ENCODE measurements around the gene LPP. TPM values are rescaled to one million over a fixed set of nuclear protein-coding genes. Genes with fewer than 3 reads are reported as not detected.

LPP gene
- total and polyA plus RNA-seq, 2 of the 4 experiments (the other 2 are of a cell fraction), result 16.0 to 130 TPM

GRCh38 chr3:188690064-188690463 lies 536.1 kb downstream of the LPP start:
- Histone ChIP-seq H3K9me1 (ENCODE audit: insufficient read depth, low read length) (peaks cover 5% of the 10 kb centered on the region), H3K9me3 (ENCODE audit: control insufficient read depth, insufficient read depth, low read length) (no peaks in the 10 kb centered on the region), H3K4me2 (ENCODE audit: low read depth, low read length) (no peak overlapping the region), H2AK9ac (replicated peaks; ENCODE audit: low read depth, low read length, poor library complexity) (no peak overlapping the region), H2BK5ac (ENCODE audit: low read depth, low read length, poor library complexity, severe bottlenecking) (no peak overlapping the region), H3K4me1 (ENCODE audit: control insufficient read depth, insufficient read depth, low read length) (peaks cover 6% of the 10 kb centered on the region), H3K4ac (ENCODE audit: low read depth, low read length) (no peak overlapping the region), H3K9ac (ENCODE audit: low read depth, low read length) (no peak overlapping the region), H3K27me3 (ENCODE audit: control insufficient read depth, insufficient read depth, low read length) (no peaks in the 10 kb centered on the region), H2AK5ac (ENCODE audit: low read depth, low read length) (no peak overlapping the region), H4K20me1 (ENCODE audit: insufficient read depth, low read length) (peaks cover 17% of the 10 kb centered on the region; the same call in 1 of the 2 replicates), H3K27ac (ENCODE audit: insufficient read depth, low read length) (no peak overlapping the region), H3K23ac (ENCODE audit: low read depth, low read length) (no peak overlapping the region), H2BK15ac (ENCODE audit: low read depth, low read length) (no peak overlapping the region), H2BK120ac (ENCODE audit: low read depth, low read length) (no peak overlapping the region), H3K14ac (replicated peaks; ENCODE audit: low read depth, low read length) (no peak overlapping the region), H3K36me3 (ENCODE audit: control insufficient read depth, insufficient read depth, low read length) (no peaks in the 10 kb centered on the region), H2AFZ (replicated peaks; ENCODE audit: low read length, poor library complexity) (no peak overlapping the region), H3K56ac (ENCODE audit: extremely low read depth, insufficient read depth, low read length) (no peak overlapping the region), H3K18ac (ENCODE audit: low read depth, low read length) (no peak overlapping the region), H4K91ac (ENCODE audit: insufficient read depth, low read depth, low read length) (no peak overlapping the region), H4K8ac (ENCODE audit: low read depth in 2 of 2, low read length in 2 of 2) (no peak overlapping the region), H2BK20ac (ENCODE audit: low read depth, low read length) (no peak overlapping the region), H4K5ac (ENCODE audit: low read depth, low read length) (no peak overlapping the region), H3K79me1 (ENCODE audit: low read depth in 1 of 2, low read length in 2 of 2) (peaks cover 47 to 68% of the 10 kb centered on the region in 2 experiments), H3K4me3 (ENCODE audit: insufficient read depth, low read depth, low read length) (no peak overlapping the region)
- DNase-seq, result no peak
- in situ Hi-C loops (cut with MboI; ENCODE audit: low sequenced_read_pairs) (loop anchor here (25.0 kb wide), 1 partner anchor 953 kb away; the partner anchor contains the start of gene BCL6), dilution Hi-C loops (cut with HindIII; ENCODE audit: low sequenced_read_pairs, unreplicated experiment) (no loop called here), intact Hi-C loops (cut with micrococcal nuclease) (no loop called here)
- 100% methylated on average over 2 of the region's 5 CpGs; no CpG with 5 or more reads in 1 of the 2 experiments for WGBS, 2 experiments (ENCODE audit: extremely low coverage in 2 of 2, insufficient read length in 1 of 2)
- ATAC-seq (ENCODE audit: low read depth), result no peak
- ChIA-PET POLR2A (ENCODE audit: unreplicated experiment) (no interaction called here), CTCF (no interaction called here)
- no TSS peak for BruUV-seq (replicated peaks)
- no peak for TF ChIP-seq RAD21 (IDR thresholded peaks at IDR 0.05; ENCODE audit: low read length)
- TF ChIP-seq, protein P1, sequence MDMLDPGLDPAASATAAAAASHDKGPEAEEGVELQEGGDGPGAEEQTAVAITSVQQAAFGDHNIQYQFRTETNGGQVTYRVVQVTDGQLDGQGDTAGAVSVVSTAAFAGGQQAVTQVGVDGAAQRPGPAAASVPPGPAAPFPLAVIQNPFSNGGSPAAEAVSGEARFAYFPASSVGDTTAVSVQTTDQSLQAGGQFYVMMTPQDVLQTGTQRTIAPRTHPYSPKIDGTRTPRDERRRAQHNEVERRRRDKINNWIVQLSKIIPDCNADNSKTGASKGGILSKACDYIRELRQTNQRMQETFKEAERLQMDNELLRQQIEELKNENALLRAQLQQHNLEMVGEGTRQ (IDR thresholded peaks at IDR 0.05; ENCODE audit: low read depth, low read length), result no peak
- no peak for TF ChIP-seq RFX5 (IDR thresholded peaks at IDR 0.05; ENCODE audit: low read depth, low read length)
- no peak for TF ChIP-seq BHLHE40 (IDR thresholded peaks at IDR 0.05; ENCODE audit: low read depth, low read length)
- no peak for TF ChIP-seq MAFK (IDR thresholded peaks at IDR 0.05; ENCODE audit: low read depth, low read length)
- TF ChIP-seq RCOR1 (IDR thresholded peaks at IDR 0.05; ENCODE audit: insufficient replicate concordance, low read length), result no peak
- TF ChIP-seq MXI1 (IDR thresholded peaks at IDR 0.05; ENCODE audit: borderline replicate concordance, low read depth, low read length), result no peak
- no peak for TF ChIP-seq CTCF (conservative IDR thresholded peaks at IDR 0.05; ENCODE audit: low read depth, low read length)
- TF ChIP-seq POLR2A (IDR thresholded peaks at IDR 0.05; ENCODE audit: low read depth, low read length), result no peak
- TF ChIP-seq SMC3 (IDR thresholded peaks at IDR 0.05; ENCODE audit: low read depth, low read length), result no peak
- TF ChIP-seq NFE2L2 (IDR thresholded peaks at IDR 0.05; ENCODE audit: low read depth, low read length), result no peak
- TF ChIP-seq CEBPB (IDR thresholded peaks at IDR 0.05; ENCODE audit: low read depth, low read length), result no peak
- no peak for TF ChIP-seq MAZ (IDR thresholded peaks at IDR 0.05; ENCODE audit: borderline replicate concordance, low read depth, low read length)
- TF ChIP-seq ELK1 (IDR thresholded peaks at IDR 0.05; ENCODE audit: borderline replicate concordance, low read depth, low read length), result no peak
- no peak for TF ChIP-seq CHD1 (IDR thresholded peaks at IDR 0.05; ENCODE audit: low read depth, low read length)
- TF ChIP-seq FOS (IDR thresholded peaks at IDR 0.05; ENCODE audit: low read depth, low read length), result no peak
